HG03139 (cell line): ENCODE results near the gene DCLK2.

Experiments used
- ATAC-seq: cut with Tn5 transposase; IDR thresholded peaks from one replicate; pipeline ENCODE4 v1.9.1; 2021; ENCODE audit not compliant: unreplicated experiment

Gene DCLK2

DNA sequence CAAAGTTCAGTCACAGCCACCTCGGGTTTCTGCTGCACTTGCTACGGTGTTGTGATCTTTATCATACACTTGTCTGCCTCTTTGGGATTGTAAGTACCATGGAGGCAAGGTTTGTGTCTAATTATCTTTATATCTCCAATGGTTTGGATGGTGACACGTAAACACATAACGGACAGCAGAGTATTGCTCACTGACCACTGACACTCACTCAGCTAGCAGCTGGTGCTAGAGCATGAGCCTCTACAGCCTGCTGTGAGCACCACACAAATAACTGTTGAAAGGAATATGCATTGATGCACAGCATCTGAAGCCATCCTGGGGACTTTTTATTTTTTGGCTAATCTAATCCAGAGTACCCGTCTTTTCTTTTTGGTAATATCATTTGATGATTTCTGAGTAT lies 156.0 kb downstream of the DCLK2 start:
- ATAC-seq = no peak

DNA sequence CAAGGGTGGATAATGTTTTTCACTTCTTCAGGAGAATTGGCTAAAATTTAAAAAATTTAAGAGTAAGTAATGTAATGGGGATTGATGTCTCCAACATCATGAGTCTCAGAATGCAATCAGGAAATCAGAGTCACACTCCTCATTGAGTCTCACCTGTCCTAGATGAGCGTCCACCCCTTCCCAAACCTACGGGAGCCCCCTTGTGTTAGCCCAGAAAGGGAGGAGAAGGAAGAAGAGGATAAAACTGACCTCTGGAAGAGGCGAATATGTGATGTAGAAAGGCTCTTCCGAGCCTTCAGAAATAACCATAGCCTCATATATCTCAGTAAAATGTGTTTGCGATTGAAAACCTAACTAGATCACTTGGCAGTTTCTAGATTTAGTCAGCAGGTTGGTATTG lies 157.1 kb downstream of the DCLK2 start:
- ATAC-seq = no peak

DNA sequence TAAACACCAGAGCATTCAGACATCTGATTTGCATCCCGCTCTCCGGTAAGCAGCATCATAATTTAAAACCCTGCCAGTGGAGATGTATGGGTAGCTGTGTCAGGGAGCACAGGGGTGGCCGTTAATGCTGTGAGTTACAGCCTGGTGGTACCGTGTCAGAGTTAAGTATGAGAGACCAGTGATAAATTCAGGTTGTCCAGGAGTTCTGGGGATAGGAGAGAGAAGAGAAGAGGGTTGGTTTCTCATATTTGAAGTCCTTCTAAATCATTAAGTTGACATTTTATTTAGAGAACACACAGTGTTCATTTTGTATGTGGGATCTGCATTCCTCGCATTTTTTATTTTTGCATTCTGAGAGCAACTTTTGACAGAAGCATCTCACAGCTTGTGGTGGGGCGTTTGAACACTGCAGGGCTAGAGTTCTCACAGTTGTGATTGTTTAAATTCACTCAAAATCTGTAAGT lies 157.6 kb downstream of the DCLK2 start:
- ATAC-seq = no peak

DNA sequence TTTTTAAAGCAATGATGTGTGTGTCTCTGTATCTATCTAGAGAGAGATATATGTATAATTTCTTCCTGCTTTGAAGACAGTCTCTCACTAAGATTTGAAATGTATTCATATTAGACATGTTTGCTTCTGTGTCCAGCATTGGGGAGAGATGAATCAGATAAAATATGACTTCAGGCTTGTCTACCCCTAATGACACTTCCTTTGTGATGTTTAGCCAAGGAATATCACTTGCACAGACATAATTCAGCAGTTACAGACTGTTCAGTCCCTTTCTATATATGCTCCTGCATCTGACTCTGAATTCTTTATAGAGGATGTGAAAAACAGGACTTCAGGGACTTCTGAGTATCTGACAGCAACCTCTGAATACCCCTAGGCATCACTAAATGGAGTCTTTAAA lies 158.4 kb downstream of the DCLK2 start:
- ATAC-seq = no peak

DNA sequence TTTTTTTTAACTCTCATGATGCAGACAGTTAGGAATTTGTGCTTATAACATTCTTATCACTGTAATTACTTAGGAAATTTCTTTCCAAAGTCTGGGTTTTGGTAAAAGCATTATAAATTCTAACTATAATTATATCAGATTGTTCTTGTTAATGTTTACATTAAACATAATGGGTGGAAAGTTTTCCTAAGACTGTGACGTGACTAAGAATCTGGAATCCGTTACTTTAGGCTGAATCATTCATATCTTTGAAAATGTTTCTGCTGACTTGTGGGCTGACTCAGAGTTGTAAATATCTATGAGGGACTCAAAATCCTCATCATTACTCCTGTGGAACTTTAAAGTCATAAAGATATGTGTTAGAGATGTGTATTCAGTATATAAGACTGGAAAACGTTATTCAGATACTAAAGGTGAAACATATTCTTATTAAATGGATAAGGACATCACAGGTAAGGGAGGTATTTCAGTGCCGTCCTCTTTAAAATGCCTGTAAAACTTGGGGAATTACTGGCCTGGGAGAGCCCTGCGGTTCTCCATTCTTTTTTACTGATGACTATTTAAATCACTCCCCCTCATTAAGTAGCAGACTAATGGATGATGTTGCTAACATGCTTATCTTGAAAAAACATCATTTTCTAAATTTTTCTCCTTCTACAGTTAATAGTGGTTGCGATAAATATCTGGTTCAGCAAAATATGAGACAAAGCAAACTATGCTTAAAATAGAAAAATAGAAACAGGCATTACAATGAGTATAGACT lies 159.0 kb downstream of the DCLK2 start:
- no peak for ATAC-seq

DNA sequence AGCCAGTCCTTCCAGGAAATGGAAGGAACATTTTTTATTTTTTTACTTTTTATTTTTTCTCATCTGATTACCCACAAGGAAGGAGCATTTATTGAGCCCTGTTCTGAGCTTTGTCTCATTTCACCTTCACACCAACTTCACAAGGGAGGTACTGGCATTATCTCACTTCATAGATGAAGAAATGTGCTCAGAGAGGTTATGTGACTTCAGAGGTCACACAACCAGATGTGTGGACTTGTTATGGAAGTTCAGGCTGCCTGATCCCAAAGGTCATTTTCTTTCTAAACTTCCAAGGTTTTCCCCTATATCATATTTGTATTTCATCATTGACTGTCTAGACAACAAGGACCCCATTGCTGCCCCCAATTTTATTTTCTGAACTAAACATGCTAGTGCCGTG lies 160.3 kb downstream of the DCLK2 start:
- no peak for ATAC-seq

DNA sequence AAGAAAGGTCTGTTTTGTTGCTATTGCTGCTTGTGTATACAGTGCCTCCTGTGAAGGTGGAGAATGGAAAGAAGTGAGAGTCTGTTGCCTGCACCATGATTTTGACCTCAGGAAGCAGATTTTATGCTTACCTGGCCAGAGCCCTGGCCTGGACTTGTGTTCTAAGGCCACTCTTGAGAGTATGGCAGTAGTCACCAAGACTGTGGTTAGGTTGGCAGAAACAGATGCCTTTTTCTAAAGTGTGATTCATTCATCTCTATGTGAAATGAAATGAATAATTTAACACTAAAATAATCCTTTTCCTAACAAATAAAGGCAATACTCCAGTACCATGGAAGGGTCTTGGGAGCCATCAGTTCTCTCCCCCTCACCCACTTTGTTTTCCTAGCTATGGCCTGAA lies 161.8 kb downstream of the DCLK2 start:
- no peak for ATAC-seq

DNA sequence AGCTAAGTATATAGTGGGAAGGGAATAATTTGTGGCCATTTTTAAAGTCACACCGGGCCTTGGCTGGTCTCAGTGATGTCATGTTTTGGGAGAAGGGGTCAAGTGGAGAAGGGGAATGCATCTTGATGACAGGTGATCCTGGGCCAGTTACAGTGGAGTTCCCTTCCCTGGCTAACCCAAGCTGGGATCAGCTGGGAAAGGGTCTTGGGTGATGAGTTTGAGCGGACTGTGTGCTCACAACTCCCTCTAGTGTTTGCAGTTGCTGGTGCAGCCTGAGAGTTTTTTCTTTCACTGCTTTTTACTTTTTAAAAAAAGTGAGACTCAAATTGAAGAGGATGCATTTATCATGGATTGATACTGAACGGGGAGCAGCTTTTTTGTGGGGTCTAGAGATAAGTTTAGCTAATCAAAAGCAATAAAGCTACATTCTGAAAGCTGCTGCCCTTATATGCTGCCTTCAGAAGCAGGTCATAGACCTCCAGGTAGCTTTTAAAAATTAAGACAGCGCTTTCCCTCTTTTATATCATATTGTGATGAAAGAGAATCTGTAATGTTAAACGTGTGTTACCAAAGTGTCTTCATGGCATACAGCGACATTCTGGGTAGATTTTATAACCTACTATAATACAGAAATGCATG lies 164.7 kb downstream of the DCLK2 start:
- no peak for ATAC-seq

DNA sequence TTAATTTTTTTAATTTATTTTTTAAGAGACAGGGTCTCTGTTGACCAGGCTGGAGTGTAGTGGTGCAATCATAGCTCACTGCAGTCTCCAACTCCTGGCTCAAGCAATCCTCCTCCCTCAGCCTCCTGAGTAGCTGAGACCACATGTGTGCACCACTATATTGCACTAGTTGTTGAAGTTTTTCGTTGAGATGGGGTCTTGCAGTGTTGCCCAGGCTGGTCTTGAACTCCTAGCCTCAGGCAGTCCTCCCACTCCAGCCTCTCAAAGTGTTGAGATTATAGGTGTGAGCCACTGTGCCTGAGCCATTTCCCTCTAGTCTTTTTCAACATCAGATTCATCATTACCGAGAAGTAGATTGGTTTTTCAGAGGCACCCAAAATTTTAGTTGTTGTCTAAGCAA lies 165.7 kb downstream of the DCLK2 start:
- ATAC-seq = no peak

DNA sequence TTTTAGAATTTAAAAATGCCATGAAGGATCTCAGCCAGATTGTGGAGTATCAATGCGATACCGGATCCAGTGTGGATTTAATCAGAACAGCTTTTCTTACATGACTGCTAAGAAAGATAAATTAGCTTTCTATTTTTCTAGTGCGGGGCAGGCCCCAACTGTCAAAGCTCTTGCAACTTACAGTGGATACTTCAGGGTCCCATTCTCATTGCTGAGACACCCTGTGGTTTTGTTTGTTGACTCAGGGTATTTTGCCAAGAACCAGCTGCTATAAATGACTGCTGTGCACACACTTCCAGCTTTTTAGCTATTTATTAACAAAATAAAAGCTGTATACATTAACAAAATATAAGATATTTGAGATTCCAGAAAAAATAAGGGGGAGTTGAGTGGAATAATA lies 166.4 kb downstream of the DCLK2 start:
- ATAC-seq = no peak

DNA sequence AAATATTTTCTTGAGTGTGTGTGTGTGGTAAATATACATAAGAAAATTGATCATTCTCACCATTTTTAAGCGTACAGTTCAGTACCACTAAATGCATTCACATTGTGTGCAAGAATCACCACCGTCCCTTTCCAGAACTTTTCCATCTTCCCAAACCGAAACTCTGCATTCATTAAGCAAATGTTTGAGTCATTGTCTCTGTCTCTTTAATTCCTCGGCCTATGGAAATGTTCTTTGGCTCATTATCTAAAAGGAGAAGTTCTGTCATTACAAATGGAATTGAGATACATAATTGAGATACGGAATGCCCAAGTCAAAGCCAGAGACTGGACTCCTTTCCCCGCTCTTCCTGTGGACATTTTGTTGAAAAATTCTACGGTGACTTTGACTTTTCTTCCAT lies 168.9 kb downstream of the DCLK2 start:
- ATAC-seq = no peak

DNA sequence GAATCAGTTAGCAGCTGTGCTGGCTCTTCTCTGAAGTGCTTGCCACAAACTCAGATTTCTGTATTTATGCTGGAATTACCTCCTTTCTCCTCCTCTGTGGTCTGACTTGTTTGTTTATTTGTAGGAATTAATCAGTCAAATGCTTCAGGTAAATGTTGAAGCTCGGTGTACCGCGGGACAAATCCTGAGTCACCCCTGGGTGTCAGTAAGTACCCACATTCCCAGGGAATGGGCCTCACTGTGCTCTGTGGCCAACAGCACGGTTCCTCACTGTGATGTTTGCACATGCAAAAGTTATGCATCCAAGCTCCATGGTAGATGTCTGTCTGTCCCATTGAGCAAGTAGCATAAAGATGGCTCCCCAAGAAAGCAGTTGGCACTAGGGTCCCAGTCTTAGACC lies 169.9 kb downstream of the DCLK2 start:
- no peak for ATAC-seq

DNA sequence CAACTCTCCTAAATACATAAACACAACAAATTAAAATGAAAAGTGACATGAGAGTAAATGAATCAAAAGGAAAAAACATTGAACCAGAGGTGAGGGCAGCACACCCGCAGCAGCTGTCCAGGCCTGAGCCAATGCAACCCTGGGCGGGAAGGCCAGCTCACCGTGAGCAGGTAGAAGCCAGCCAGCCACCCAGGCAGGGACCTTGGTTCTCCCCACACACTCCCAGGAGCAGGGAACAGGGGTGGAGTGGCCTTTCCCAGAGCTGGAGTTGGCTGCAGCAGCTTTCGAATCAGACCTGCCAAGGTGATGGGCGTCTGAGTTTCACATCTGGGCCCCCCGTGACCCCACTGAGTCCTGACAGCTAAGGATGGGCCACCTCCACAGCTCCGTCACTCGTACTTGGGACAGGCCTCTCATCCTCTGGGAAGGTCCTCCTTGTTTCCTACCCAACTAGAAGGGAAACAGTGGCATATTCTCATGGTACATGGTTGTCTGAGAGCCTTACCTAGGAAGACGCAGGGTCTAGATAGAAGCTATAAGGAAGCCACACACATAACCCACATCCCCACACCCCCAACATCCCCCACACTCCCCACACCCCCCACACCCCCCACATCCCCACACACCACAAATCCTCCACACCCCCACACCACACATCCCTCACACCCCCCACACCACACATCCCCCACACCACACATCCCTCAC lies 172.2 kb downstream of the DCLK2 start:
- no peak for ATAC-seq

DNA sequence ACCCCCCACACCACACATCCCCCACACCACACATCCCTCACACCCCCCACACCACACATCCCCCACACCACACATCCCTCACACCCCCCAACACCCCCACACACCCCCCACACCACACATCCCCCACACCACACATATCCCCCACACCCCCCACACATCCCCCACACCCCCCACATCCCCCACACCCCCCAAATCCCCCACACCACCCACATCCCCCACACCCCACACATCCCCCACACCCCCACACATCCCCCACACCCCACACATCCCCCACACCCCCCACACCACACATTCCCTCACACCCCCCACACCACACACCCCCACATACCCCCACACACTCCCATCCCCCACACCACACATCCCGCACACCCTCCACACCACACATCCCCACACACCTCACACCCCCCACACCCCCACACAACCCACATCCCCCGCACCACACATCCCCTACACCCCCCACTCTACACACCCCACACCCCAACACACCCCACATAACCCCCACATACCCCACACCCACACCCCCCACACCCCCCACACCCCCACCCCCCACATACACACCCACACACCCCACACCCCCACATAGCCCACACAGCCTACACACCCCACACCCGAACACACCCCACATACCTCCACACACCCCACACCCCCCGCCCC lies 172.9 kb downstream of the DCLK2 start:
- ATAC-seq = no peak

DNA sequence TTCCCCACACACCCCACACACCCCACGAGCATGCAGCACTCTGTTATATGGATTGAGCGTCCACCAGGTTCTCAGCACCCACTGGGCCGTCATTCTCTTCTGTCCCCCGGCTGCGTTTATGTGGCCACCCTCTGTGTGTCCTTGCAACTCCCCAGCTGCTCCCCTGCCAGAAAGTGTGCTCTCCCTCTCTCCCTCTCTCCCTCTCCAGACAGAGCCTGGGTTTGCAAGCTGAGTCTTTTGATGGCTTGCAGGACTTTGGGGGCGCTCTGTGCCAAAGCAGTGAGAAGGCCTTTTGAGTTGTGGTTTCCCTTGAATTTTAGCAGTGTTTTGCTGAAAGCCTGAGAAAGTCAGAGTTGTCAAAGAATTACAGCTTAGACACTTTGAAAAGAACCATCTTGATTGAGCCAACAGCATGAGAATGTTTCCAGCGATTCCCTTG lies 173.5 kb downstream of the DCLK2 start:
- no peak for ATAC-seq

DNA sequence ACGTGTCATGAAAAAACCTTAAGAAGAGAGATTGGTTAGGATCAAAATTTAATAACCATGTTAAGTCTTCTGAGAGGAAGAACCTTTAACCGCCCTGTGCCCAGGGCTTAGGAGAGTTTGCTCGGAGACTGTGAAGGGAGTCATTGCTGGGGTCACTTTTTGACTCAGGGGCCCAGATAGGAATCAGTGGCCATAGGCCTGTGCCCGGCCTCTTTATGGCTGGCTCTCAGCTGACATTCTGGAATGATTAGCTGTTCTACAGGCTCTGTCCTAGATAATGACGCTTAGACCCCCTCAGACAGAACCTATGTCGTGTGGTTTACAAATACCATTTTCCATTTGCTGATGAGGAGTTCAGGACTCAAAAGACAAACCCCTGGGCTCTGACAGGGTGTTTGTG lies 174.1 kb downstream of the DCLK2 start:
- no peak for ATAC-seq

DNA sequence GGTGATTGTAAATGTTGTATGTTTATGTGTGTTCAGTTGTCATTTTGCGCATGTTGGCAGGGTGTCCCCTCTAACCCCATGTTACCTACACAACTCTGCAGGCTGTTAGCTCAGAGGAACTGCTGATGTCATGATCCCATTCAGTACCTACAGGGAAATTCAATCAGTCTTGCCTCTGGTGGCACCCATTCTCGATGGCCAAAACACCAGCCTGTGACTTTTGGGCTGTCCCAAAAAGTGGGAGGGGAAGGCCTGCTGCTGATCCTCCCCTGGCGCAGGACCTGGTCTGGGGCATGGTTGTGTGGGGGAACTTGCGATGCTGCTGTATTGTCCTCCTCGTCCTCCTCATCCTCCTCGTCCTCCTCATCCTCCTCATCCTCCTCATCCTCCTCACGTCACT lies 174.5 kb downstream of the DCLK2 start:
- no peak for ATAC-seq

DNA sequence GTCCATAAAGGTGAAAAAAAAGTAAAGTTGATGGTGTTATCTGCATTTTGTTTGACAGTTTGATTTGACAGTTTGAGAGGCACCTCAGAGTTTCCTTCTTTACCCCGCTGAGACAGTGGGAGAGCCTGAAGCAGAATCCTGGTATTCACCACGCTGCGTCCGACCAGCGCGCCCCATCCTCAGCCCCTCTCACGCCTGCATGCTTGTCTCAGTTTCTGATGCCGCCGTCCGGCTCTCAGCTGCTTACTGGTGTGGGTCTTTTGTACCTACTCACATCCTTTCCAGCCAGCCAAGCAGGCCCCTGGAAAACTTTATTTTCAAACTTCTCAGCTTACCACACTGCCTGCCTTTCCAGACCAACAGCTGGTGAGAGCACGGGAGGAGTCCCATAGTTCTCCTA lies 175.2 kb downstream of the DCLK2 start:
- ATAC-seq = no peak

DNA sequence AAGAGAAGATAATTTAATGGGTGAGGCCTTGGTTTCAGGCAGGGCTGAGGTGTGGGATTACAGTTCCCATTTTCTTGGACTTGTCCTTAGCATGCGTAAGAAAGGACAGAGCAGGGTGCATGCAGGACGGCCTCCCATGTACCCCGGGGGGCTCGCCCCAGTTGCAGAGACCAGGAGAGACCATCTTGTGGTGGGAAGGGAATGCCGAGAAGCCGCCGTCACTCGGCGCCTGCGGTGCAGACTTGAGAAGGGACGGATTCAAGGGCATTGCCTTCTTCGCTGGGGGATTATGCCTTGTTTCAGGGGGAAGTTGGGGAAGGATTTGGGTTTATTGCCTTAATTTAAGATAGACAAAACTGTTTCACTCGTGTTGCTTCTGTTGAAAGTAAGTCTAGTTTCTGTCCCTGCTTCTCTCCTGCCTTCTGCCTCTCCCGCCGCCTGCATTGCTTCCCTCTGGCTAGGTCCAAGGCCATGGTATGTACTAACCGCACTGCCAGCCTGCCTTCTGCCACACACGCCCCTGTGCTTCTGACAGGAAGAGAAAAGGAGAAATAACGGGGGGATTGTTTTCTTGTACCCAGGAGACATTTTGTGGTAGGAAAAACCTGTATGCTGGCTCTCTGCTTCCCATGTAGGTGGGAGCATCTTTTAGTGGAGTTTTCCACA lies 175.9 kb downstream of the DCLK2 start:
- ATAC-seq = no peak

DNA sequence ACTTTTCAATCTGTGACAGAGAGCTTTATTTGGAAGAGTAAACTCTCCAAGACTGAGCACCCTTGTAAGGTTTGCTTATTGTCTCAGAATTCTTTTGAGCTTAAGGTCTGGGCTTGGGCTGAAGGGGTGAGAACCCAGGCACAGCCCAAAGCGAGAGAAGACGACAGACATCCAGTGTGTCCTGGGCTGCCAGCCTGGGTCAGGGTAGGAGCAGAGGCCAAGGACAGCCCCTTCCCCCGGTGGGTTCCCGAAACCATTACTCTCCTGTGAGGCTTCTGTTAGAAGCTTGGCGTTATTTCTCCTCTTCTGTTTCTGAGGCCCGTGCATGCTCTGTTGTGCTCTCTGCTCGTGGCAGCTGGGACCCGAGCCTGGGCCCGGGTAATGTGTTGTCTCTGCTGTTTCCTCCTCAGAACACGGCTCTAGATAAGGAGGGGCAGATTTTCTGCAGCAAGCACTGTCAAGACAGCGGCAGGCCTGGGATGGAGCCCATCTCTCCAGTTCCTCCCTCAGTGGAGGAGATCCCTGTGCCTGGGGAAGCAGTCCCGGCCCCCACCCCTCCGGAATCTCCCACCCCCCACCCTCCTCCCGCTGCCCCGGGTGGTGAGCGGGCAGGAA lies 177.5 kb downstream of the DCLK2 start:
- no peak for ATAC-seq

DNA sequence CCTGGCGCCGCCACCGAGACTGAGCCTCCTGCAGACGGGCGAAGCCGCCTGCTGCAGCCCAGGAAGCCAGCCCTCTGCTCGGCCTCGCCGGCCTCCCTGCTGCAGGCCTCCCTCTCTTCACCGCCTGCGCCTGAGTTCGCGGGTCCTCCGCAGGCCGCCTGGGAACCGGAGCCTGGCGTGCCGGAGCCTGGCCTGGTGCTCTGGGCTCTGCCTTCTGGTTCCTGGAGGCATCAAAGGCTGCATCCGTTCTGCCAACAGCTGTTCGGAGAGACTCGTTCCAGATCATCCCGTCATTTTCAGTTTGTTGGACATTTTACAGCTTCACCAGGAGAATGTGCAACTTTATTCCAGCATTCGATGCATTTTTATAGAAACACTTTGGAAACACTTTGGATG lies 178.0 kb downstream of the DCLK2 start:
- no peak for ATAC-seq
